Heart left ventricle (tissue), 16 donors: ENCODE measurements around the gene RFC3. TPM values are rescaled to one million over a fixed set of nuclear protein-coding genes. Genes with fewer than 3 reads are reported as not detected.

Source experiments
- ATAC-seq, 4 donors: fragments of 200-7000 bp; cut with Tn5 transposase; one replicate each; pipeline ENCODE4 v1.9.1; 2020 to 2022; ENCODE audit warnings: moderate library complexity in 4 of 4, mild to moderate bottlenecking in 3 of 4, moderate number of reproducible peaks in 1 of 4
- DNase-seq, 5 donors: peaks; one replicate each; pipeline ENCODE4 v3.0.0-alpha.2; 2020
- H3K27ac ChIP-seq, 12 donors: fragments of 200-600 bp; sonication (generic) in 4 of 12; one replicate each; pipeline versions ENCODE4 v1.5.0 to v1.8.0; 2016 to 2022; ENCODE audit warnings: mild to moderate bottlenecking in 2 of 12
- H3K27me3 ChIP-seq, 9 donors: fragments of 200-600 bp; sonication (generic) in 2 of 9; one replicate each; pipeline versions ENCODE4 v1.5.1 to v1.8.0; 2016 to 2022; ENCODE audit warnings: mild to moderate bottlenecking in 3 of 9
- H3K36me3 ChIP-seq, 9 donors: fragments of 200-600 bp; sonication (generic) in 2 of 9; one replicate each; pipeline versions ENCODE4 v1.5.0 to v1.8.0; 2018 to 2022; ENCODE audit warnings: mild to moderate bottlenecking in 2 of 9
- H3K4me1 ChIP-seq, 12 donors: fragments of 200-600 bp; sonication (generic) in 4 of 12; one replicate each; pipeline versions ENCODE4 v1.5.0 to v1.8.0; 2016 to 2022; ENCODE audit warnings: mild to moderate bottlenecking in 3 of 12
- H3K4me3 ChIP-seq, 12 donors: fragments of 200-600 bp; sonication (generic) in 4 of 12; one replicate each; pipeline versions ENCODE4 v1.5.0 to v1.8.0; 2017 to 2022; ENCODE audit warnings: mild to moderate bottlenecking in 9 of 12, moderate library complexity in 4 of 12
- H3K9me3 ChIP-seq, 12 donors: fragments of 200-600 bp; sonication (generic) in 4 of 12; one replicate each; pipeline versions ENCODE4 v1.5.0 to v1.8.0; 2016 to 2022; ENCODE audit warnings: mild to moderate bottlenecking in 1 of 12
- POLR2A ChIP-seq, 2 donors: fragments of 450-650 bp; IDR thresholded peaks; one replicate each; pipeline ENCODE4 v1.6.1; 2017; ENCODE audit warnings: antibody characterized with exemption in 2 of 2, mild to moderate bottlenecking in 2 of 2, moderate library complexity in 2 of 2
- WGBS, 4 donors: extraction: QIAGEN DNeasy Blood & Tissue Kit in 2 of 4; methylation state at CpG; one replicate each; pipeline versions ENCODE4 v1.1.5 to v1.1.7; 2013 to 2018; 5-methylcytosine and 5-hydroxymethylcytosine counted together
- intact Hi-C, 10 donors: fragments of 100-400 bp; cut with DNase I; formaldehyde crosslinking; loops; one replicate each; pipeline versions ENCODE4 v1.11.1 to v1.14.2; 2022
- polyA plus RNA-seq, 2 donors: library from polyadenylated mRNA; stranded (reverse); fragments of 200-250 nt; gene quantifications; one replicate each; pipeline ENCODE4 v1.2.3, GENCODE V29; 2013
- total RNA-seq, 9 donors: library from RNA; depleted of rRNA in 2 of 9; stranded (reverse); fragments of >200 nt in 2 of 9; fragmentation: NEBNext Ultra II Directional in 3 of 9; extraction: Animal tissue kit (Norgen Biotek cat#: 25700) in 3 of 9; gene quantifications; one replicate each; pipeline versions ENCODE4 v1.1.0 to v1.2.4, GENCODE V29; 2016 to 2023
- TF ChIP-seq, protein P1 (sequence below), 12 donors: fragments of 200-600 bp; sonication (generic) in 4 of 12; IDR thresholded peaks; one replicate each; pipeline versions ENCODE4 v1.5.0 to v1.8.0; 2018 to 2022; ENCODE audit warnings: antibody characterized with exemption in 12 of 12, mild to moderate bottlenecking in 5 of 12
- donor health status: ischemic (EF 13 %, LVEDD 7.1; RV severe dilation, severe dysfunction).
- donor health status: healthy with polysubstance abuse.
- donor health status: DM: no; HTN: yes; CAD: no.
- donor health status: DM: no; HTN: no; CAD: no.
- donor health status: ischemic (EF 25% LVEDD 6.9; RV normal size, moderate dysfunction).
- donor health status: ischemic (EF 25% LVEDD 5.7; RV mildly dilated, moderate dysfunction).
- donor health status: healthy.
- donor health status: DM: yes; HTN: yes; CAD: no.
- donor health status: ischemic (EF 35%, LVEDD 5.7; RV mildly dilated, moderate dysfunction).
- donor health status: nonischemic (EF 11% LVEDD 7.7; RV severe dilation, severe dysfunction).
- donor health status: DM: yes; HTN: yes; CAD: no.
- donor health status: PGD.
- donor health status: ischemic (EF 29% LVEDD 5.4; RV normal size, mild dysfunction).
- donor health status: nonischemic (EF 23%, LVEDD 6.1; RV moderate dilation, normal function).

The RFC3 gene
- total and polyA plus RNA-seq, 11 donors, result 2.6 to 8.8 (median 5.7) TPM

- no peaks in the 10 kb centered on the region for H3K27me3 ChIP-seq
- H3K27ac ChIP-seq, result no peak overlapping the region
- no peak overlapping the region for H3K4me3 ChIP-seq
- WGBS, 4 donors, result 89 to 98% (median 95%) methylated on average over 2 of the region's 2 CpGs
- H3K4me1 ChIP-seq, result no peaks in the 10 kb centered on the region
- no peaks in the 10 kb centered on the region for H3K9me3 ChIP-seq
- DNase-seq (no peak), ATAC-seq (no peak)
- TF ChIP-seq POLR2A (IDR thresholded peaks at IDR 0.05), result no peak
- TF ChIP-seq, protein P1, sequence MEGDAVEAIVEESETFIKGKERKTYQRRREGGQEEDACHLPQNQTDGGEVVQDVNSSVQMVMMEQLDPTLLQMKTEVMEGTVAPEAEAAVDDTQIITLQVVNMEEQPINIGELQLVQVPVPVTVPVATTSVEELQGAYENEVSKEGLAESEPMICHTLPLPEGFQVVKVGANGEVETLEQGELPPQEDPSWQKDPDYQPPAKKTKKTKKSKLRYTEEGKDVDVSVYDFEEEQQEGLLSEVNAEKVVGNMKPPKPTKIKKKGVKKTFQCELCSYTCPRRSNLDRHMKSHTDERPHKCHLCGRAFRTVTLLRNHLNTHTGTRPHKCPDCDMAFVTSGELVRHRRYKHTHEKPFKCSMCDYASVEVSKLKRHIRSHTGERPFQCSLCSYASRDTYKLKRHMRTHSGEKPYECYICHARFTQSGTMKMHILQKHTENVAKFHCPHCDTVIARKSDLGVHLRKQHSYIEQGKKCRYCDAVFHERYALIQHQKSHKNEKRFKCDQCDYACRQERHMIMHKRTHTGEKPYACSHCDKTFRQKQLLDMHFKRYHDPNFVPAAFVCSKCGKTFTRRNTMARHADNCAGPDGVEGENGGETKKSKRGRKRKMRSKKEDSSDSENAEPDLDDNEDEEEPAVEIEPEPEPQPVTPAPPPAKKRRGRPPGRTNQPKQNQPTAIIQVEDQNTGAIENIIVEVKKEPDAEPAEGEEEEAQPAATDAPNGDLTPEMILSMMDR (IDR thresholded peaks at IDR 0.05), result no peak
- intact Hi-C loops, result no loop called here
- no peaks in the 10 kb centered on the region for H3K36me3 ChIP-seq
Measured at GRCh38 chr13:33870046-33870668, 52.2 kb downstream of the RFC3 start.

- no peaks in the 10 kb centered on the region for H3K36me3 ChIP-seq
- 70 to 78% (median 77%) methylated on average over 7 of the region's 7 CpGs for WGBS, 4 donors
- no peak overlapping the region for H3K27ac ChIP-seq
- H3K4me3 ChIP-seq, result no peak overlapping the region
- H3K9me3 ChIP-seq, result no peaks in the 10 kb centered on the region
- DNase-seq, result no peak
- TF ChIP-seq, protein P1 (IDR thresholded peaks at IDR 0.05), result no peak
- TF ChIP-seq POLR2A (IDR thresholded peaks at IDR 0.05), result no peak
- H3K4me1 ChIP-seq, result peaks cover 0 to 7% (median 0%) of the 10 kb centered on the region in 12 donors
- intact Hi-C loops, result no loop called here
- no peak for ATAC-seq
- H3K27me3 ChIP-seq, result no peaks in the 10 kb centered on the region
Measured at GRCh38 chr13:33871207-33872004, 53.5 kb downstream of the RFC3 start.

DNA sequence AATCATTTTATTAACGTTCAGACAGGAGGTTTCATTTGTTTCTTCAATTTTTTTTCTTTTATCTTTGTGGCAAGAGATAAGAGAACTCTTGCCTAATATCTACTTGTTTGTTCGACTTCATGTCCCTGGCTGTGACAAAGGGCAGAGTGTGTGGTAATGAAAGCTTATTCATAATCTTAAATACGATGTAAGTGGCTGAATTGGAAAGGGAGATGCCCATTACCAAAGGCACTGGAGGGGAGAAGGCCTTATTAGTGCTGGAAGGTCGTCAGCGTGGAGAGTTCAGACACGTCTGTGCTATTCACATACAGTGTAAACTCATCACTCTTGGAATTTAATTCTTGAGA, 54.0 kb downstream of the RFC3 start:
- intact Hi-C loops, result no loop called here
- DNase-seq, result no peak
- WGBS, 4 donors, result 52 to 67% (median 56%) methylated on average over 6 of the region's 6 CpGs
- Histone ChIP-seq H3K9me3 (no peaks in the 10 kb centered on the region), H3K27me3 (no peaks in the 10 kb centered on the region), H3K4me1 (peaks cover 0 to 7% (median 0%) of the 10 kb centered on the region in 12 donors), H3K27ac (no peak overlapping the region), H3K36me3 (no peaks in the 10 kb centered on the region), H3K4me3 (no peak overlapping the region)
- ATAC-seq, result peak in 1 of 4 donors; percentile 38
- TF ChIP-seq, protein P1 (IDR thresholded peaks at IDR 0.05), result no peak
- TF ChIP-seq POLR2A (IDR thresholded peaks at IDR 0.05), result no peak

DNA sequence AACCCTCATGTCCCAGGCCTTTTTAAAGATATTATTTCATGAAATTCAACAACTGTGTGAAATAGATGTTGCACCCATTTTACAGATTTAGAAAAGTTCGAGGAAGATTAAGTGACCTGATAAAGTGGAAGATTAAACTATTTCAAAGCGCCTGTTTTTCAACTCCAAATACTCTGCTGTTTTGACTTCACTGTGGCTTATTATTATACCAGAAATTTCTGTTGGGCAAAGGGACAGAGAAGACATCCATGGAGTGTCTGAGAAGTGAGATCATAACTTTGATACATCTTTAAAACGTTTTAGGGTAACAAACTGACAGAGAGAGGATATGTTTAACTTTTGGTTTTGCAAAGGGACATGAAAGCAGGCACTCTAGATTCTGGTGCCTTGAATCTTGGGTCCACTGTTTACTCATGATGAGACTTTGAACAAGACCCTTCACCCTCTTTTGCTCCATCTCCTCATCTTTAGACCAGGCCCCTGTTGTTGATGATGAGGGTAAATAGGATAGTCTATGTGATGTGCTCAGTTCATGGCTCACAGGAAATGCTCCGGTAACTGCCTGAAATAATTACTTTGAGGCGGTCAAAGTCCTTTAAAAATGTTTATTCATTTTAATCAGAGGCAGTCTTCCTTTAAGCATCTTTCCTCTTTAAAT, 55.4 kb downstream of the RFC3 start:
- TF ChIP-seq POLR2A (IDR thresholded peaks at IDR 0.05), result no peak
- TF ChIP-seq, protein P1 (IDR thresholded peaks at IDR 0.05), result no peak
- H3K9me3 ChIP-seq, result no peaks in the 10 kb centered on the region
- WGBS, 4 donors, result 79 to 87% (median 83%) methylated on average over 5 of the region's 5 CpGs

More for the DNA sequence above, 55.4 kb downstream of the RFC3 start:
- Histone ChIP-seq H3K4me1 (peaks cover 0 to 7% (median 0%) of the 10 kb centered on the region in 12 donors), H3K4me3 (no peak overlapping the region), H3K27me3 (no peaks in the 10 kb centered on the region), H3K27ac (no peak overlapping the region), H3K36me3 (no peaks in the 10 kb centered on the region)
- no peak for ATAC-seq
- intact Hi-C loops, result no loop called here
- no peak for DNase-seq
